ENCODE measurements around the gene CLCNKA. TPM values are rescaled to one million over a fixed set of nuclear protein-coding genes. Genes with fewer than 3 reads are reported as not detected.

The CLCNKA gene
- total and polyA plus RNA-seq, 2 of the 8 experiments (the other 6 are each of a cell fraction or from before 2014, with no cell fraction given) = 0.95 to 2.0 TPM

DNA sequence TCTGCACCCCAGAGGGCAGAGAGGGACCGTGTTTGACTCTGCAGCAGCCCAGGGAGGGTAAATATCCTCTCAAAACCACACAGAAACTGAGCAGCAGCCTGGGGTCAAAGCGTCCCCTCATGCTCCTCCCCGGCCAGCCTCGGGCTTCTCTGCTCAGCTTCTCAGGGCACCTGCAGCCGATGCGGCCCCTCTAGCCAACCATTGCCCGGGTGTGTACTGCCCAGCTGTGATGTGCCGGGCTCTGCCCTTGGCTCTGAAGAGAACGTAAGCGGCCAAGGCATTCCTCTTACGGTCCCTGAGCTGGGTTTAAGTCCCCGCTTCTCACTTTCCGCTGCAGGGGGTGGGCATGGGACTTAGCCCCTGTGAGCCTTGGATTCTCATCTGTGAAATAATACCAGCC, 46.1 kb downstream of the CLCNKA start (continued):
- TF ChIP-seq CHD7 (IDR thresholded peaks at IDR 0.05; ENCODE audit: insufficient replicate concordance, low read length) = no peak
